Cardiac septum (tissue), 1 donor: Measurements from ENCODE around the gene NUDT4. TPM values are rescaled to one million over a fixed set of nuclear protein-coding genes. Genes with fewer than 3 reads are reported as not detected.
A peak's percentile ranks its signal among the peaks of the same experiment; 100 is the strongest.

ENCODE experiments used
- DNase-seq: peaks from one replicate; pipeline ENCODE4 v3.0.0-alpha.2; 2020; ENCODE audit warnings: low spot score
- intact Hi-C: fragments of 100-400 bp; cut with DNase I; formaldehyde crosslinking; loops from one replicate; pipeline ENCODE4 v1.14.0; 2022
- long read RNA-seq: library from polyadenylated mRNA; unstranded; transcript quantifications from one replicate; pipeline ENCODE4 v2.0.0, GENCODE V29; 2021
- total RNA-seq: library from RNA; stranded (reverse); fragmentation: NEBNext Ultra II Directional; extraction: Animal tissue kit (Norgen Biotek cat#: 25700); gene quantifications from one replicate; pipeline ENCODE4 v1.2.1, GENCODE V29; 2021
- donor health status: DM: no; HTN: no; CAD: no.

The NUDT4 gene
- total RNA-seq: 116 TPM
- long read RNA-seq, full-length matches to known transcripts: 482 of 535 reads
- long read RNA-seq, partial matches to known transcripts: 25 of 535 reads
- long read RNA-seq, other reads (novel, unspliced or antisense): 28 of 535 reads

DNA sequence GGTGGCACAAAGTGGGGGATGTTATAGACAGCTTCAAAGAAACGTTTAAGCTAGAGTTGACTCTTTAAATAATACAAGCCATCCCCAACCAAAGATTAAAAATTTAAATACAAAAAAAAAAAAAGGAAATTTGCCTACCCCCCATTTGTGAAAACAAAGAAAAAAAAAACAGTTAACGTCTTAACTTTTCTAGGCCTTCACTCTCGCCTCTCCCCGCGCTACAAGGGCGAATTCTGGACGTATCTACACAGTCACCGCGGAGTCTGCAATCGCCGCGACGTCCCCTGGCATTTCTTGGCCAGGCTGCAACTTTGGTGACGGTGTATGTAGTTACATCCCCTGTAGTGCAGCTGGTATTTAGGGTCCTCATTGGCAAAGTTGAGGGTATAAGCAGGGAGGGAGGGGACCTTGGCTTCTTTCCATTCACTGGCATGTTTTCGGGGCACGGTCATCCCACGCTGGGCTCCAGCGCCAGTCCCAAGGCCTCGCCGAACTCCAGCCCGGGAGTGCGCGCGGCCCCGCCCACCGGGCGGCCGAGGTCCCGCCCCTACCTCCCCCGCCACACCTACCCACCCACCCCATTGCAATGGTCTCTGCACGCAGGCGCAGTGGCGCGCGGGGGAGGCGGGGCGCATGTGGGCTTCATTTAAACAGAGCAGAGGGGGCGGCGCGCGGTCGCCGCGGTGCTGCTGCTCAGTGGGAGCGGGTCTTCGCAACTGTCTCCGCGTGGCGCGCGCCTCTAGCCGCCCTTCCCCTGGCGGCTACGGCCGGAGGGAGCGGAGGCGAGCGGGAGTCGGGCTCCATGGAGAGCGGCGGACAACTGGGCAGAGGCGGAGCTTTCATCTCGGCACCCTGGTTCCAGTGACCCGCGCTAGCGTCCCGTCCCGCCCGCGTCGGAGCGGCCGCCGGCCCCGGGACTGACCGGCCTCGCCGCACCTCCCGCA, at the start of gene NUDT4:
Gene NUDT4, plus strand, starts transcription at position 674 of the 944 bp plus-strand sequence. CDS start 398 bp downstream, outside the sequence.
- peak; percentile 99 for DNase-seq
- intact Hi-C loops: loop anchor here (5.0 kb wide), 4 partner anchors 75 to 350 kb away; no protein-coding TSS in a partner anchor

DNA sequence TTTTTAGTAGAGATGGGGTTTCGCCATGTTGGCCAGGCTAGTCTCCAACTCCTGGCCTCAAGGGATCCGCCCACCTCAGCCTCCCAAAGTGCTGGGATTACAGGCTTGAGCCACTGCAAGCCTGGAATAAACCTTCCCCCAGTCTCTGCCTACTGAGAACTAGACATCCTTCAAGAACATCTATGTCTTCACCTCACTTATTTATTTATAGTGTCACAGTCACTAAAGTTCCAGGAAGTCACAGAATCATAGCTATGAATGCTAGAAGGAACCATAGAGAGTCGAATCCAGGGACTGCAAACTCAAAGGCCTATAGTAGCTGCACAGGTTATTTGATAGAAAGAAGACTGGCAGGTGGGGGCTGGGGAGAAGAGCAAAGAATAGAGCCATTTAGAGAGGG, 44.7 kb upstream of the NUDT4 start:
- DNase-seq: no peak
- intact Hi-C loops: no loop called here

DNA sequence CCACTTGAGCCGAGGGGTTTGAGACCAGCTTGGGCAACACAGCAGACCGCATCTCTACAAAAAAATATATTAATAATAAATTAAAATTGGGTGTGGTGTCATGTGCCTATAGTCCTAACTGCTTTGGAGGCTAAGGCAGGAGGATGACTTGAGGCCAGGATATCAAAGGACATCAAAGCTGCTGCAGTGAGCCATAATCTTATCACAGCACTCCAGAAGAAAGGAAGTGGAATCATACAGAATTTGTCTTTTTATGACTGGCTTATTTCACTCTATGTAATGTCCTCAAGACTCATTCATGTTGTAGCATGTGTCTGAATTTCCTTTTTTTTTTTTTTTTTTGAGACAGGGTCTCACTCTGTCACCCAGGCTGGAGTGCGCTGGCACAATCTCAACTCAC, 43.9 kb upstream of the NUDT4 start:
- DNase-seq: no peak
- intact Hi-C loops: no loop called here

DNA sequence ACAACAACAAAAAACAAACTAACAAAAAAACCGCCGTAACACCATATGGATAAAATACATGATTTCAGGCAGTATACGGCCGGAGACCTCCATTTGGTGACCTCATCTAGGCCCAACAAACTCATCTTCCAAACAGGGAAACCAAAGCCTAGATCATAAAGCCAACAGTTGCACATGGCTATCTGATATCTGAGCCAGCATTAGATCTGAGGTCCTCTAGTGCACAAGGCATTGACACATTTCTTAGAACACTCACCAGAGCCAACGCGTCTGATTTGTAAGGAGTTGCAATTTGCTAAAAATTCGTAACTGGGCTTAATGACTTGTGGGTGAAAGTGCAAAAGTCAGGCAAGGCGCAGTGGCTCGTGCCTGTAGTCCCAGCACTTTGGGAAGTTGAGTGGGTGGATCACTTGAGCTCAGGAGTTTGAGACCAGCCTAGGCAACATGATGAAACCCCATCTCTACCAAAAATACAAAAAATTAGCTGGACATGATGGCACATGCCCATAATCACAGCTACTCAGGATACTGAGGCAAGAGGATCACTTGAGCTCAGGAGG, 42.0 kb upstream of the NUDT4 start:
- intact Hi-C loops: no loop called here
- DNase-seq: no peak

DNA sequence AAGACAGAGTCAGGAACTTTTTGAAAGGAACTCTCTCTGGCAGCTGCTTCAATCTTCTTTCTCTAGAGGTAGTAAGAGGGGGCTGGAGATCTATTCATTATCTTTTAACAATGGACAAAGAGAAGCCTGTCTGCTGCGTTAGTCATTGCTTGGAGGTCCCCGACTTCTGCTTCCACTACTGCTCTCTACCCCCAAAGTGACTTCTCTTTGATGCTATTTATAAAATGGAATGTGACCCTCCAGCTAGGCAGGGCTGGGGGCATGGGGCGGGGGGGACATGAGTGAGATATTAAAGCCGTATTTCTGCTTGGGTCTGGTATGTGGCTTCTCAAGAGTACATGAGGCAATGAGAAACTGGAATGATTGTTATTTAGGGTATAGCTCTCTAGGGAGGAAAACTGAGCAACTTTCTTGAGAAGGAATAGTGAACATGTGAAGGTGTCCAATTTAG, 41.4 kb upstream of the NUDT4 start:
- no peak for DNase-seq
- intact Hi-C loops: no loop called here

DNA sequence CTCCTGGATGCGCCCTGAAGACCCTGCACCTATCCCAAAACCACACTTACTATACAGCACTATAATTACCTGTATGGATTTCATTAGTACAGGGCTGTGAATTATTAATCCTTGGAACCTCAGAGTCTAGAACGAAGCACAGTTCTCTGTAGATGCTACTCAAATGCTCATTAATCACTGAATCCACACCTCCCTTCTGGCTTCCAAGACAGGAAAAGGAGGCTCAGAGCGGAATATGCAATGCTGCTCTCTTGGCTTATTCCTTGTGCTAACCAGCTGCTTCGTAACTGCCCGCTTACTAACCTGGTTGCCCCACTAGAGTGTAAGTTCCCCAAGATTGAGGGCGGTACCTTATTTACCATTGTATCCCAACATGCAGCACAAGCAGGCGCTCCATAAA, 39.1 kb upstream of the NUDT4 start:
- DNase-seq: no peak
- intact Hi-C loops: no loop called here

DNA sequence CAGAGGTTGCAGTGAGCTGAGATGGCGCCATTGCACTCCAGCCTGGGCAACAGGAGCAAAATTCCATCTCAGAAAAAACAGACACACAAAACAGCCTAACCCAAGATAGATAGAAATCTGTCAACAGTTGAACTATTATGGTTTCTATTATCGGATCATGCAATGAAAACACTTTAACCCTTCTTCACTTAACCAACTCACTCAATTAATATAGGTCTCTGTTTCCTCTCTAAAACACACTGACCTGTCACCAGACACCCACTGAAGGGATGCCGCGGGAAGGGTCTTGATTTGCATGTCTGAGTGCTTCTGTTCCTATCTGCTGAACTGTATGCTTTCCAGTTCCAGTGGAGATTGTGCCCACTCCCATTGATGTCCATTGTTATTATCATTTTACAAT, 38.0 kb upstream of the NUDT4 start:
- intact Hi-C loops: no loop called here
- DNase-seq: no peak

DNA sequence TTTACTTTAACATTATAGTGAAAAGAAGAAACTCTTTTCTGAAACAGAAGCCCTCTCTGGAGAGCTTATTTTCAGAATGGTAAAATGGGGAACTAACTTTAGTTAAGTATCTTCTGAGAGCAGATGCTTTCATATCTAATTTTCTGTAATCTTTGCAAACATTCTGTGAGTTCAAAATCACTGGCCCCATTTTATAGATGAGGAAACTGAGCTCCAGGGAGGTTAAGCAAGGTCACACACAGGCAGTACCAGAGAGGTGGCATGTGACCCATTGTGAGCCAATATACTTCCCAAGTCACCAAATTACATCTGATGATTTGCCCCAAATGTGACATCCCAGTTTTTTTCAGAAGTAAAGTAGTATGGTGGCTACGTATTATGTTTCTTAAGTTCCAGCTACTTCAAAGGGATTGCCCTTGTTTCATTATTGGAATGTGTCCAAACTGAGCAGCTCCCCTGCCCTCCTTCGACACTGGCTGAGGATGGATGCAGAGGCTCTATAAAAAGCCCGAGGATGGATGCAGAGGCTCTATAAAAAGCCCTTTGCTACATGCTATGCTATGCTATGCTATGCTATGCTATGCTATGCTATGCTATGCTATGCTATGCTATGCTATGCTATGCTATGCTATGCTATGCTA, 36.2 kb upstream of the NUDT4 start:
- intact Hi-C loops: no loop called here
- no peak for DNase-seq

DNA sequence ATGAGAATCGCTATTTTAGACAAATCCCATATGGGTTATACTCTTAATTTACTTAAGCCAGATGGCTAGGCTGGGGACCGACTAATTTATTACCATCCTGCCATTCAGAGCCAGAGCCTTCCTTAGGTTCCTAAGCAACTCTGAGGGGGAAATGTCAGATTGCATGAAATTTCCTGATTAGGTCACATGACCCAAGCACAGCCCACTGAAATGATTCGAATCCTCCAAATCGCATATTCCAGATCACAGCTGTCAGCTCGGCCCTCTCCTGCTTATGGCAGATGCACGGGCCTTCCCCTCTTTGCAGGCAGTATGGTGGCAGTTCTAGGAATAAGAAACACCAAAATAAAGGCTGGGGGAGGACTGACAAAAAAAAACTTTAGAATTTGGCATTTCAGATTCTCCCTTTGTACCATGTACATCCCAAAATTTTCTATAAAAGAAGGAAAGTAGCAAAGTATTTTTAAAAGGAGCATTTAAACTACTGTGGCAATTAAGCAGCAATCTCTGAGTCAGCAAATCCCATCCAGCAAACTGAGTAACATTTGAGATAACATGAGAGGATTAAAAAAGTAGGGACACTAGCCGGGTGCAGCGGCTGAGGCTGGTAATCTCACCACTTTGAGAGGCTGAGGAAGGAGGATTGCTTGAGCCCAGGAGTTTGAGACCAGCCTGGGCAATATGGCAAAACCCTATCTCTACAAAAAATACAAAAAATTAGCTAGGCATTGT, 30.5 kb upstream of the NUDT4 start:
- DNase-seq: no peak
- intact Hi-C loops: no loop called here

DNA sequence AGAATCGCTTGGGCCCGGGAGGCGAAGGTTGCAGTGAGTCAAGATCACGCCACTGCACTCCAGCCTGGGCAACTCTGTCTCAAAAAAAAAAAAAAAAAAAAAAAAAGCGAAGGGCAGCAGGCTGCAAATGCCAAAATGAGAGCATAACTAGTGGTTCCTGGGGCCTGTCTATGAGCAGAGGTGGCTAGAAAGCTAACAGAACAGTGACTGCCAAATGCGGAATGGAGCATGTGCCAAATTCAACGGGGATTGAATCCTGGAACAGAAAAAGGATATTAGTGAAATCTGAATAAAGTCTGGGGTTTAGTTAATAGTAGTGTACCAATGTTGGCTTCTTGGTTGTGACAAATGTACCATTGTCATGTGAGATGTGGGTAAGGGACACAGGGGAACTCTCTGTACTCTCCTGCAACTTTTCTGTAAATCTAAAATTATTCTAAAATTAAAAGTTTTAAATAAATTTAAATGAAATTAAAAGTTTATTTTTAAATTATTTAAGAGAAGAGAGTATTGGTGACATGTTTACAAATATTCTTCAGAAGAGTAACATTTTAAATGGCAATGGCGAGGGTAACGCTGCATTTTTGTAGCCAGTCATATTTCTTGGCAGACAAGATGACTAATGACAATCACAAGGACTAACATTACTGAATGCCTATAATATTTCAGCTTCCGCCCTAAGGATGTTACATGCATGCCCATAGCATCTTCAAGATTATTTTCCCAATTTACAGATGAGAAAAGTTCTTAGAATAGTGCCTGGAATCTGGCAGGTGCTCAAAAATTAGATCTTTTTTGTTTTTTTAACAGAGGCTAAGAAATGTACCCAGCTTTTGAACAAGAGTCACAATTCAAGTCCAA, 28.9 kb upstream of the NUDT4 start:
- no peak for DNase-seq
- intact Hi-C loops: no loop called here

DNA sequence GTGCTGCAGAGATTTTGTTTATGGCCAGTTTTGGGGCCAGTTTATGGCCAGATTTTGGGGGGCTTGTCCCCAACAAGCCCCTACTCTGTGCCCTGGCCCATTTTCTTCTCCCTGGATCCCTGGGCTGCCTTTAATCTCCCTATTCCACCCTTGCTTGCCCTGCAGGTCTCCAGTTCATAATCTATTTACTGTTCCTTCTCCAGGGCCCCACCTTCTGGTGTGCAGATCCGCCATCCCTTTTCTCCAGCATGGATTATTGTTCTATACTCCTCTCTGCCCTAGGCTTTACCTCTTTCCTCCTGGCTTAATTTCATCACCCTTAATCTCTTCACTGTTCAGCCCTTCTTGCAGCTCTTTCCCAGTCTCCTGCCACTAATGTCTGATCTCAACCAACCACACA, 26.0 kb upstream of the NUDT4 start:
- no peak for DNase-seq
- intact Hi-C loops: loop anchor here (5.0 kb wide), 1 partner anchor 44 kb away; no protein-coding TSS in a partner anchor

DNA sequence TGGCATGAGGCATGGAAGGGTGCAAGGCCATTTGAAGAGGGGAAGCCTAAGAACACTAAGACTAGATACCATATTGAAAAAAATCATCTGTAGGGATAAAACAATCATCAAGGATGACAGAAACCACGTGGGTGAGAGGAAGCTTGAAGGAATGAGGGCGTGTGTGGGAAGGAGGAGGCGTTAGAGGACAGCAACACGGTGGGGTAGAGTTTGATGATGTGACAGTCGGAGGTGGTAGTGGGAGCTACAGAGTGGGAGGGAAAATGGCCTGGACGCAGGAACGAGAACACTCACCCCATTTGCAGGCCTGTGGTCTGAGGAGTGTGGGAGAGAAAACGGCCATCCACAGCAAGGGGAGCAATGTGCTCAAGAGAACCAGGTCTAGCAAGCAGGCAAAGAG, 25.4 kb upstream of the NUDT4 start:
- no peak for DNase-seq
- intact Hi-C loops: loop anchor here (5.0 kb wide), 1 partner anchor 45 kb away; no protein-coding TSS in a partner anchor

DNA sequence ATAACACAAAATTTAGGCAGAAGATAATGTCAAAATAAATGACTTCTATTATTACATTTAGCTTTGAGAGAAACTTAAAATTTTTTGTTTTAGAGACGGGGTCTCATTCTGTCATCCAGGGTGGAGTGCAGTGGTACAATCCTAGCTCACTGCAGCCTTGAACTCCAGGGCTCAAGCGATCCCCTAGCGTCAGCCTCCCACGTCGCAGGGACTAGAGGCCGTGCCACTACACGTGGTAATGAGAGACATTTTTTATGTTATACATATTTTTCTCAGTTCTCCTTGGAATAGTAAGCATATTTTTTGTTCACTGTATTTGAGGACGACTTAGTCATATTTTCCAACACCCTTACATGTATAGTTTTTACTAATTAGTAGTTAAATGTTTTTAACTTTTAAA, 21.5 kb upstream of the NUDT4 start:
- DNase-seq: no peak
- intact Hi-C loops: no loop called here

DNA sequence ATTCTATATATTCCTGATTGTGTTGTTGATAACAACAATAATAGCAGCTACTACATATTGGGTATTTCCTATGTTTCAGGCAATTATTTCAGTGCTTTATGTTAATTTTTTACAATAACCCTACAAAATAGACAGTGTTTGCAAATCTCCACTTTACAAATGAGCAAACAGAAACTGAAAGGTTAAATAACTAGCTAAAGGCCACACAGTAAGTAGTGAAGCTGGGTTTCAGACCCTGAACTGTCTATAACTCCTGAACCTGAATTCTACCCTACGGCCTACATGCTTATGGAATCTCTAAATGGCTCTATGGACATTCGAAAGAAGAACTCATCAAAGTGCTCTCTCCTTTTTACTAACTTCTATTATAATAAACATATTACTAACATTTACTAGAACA, 19.7 kb upstream of the NUDT4 start:
- intact Hi-C loops: no loop called here
- no peak for DNase-seq

DNA sequence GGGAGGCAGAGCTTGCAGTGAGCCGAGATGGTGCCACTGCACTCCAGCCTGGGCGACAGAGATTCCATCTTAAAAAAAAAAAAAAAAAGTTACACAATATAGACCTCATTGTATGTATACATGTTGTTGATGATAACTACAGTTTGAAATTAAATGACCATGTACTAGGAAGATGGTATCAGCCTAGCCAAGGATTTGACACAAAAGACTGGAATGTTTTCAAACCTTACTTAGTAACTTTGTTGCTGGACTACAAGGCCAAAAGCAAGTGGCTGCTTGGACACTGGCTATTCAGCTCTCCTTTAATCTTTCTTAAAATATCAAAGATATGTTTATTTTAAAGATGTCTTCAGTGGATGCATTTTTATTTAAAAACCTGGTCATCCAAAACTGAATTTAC, 18.9 kb upstream of the NUDT4 start:
- intact Hi-C loops: no loop called here
- no peak for DNase-seq

DNA sequence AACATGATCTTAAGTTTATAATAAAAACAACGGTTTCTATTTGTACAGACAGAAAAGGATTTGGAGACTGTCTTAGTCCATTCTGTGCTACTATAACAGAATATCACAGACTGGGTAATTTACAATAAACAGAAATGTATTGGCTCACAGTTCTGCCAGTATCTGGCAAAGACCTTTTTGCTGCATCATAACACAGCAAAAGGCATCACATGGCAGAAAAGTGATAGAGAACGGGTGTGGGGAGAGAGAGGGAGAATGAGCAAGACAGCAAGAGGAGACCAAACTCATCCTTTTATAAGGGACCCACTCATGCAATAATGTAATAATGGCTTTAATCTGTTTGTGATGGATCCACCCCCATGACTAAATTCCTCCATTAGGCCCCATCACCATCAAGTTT, 17.0 kb upstream of the NUDT4 start:
- DNase-seq: no peak
- intact Hi-C loops: no loop called here

DNA sequence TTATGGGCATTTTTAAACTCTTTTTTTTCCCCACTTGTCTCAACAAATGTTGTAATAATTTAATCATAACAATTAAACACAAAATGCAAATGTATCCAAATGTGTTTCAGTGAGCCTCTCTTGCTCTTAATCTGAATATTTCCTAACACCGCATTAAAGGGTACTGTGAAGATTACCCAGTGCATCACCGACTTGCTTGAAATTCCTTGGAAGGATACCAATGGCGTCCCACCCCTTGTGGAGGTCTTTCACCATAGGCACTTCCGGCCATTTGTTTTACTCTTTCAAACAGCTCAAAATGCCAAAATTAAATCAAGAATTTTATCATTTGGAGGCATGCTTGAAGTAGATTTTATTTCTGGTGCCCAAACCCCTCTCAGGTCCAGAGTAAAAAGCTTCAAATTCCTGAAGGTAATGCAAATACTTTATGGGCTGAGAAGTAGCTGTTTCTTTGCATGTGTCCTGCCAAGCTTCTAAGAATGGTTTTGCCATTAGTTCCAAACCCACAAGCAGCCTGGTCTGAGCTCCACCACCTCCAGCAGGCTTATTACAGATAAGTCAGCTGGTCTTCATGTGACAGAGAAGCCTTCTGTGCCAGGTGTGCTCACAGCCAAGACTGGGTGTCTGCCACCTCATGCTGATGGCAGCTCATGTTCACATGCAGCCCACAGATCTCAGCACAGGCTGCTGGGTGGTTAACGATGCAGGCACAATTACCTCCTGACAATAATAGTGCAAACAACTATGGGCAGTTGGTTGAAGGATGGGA, 16.4 kb upstream of the NUDT4 start:
- intact Hi-C loops: no loop called here

DNA sequence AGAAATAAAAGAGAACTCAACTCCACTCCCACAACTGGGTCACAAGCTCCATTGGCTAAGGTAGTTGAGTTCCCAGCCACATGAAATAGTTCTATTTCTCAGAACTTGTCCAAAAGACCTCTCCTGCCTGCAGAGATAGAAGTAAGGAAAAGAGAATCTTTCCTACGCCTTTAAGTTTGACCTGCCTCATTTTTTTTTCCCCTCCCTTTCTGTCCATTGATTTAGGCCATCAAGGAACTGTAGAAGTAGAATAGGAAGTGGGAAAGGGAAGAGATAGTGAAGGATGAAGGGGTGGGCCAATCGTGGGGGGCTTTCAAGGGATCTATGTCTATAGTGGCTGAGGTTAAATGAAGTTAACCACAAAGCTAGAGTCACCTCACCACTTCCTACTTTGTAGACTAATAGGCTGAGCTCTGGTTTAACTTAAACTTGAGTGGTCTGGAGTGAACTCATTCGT, 13.9 kb upstream of the NUDT4 start:
- no peak for DNase-seq
- intact Hi-C loops: no loop called here

More for the DNA sequence above, 16.4 kb upstream of the NUDT4 start:
- peak; percentile 79 for DNase-seq
